Neural crest cell (in vitro differentiated cells): Measurements from ENCODE around the gene CCDC110. TPM values are rescaled to one million over a fixed set of nuclear protein-coding genes. Genes with fewer than 3 reads are reported as not detected.

Experiments
- DNase-seq: peaks from one replicate; pipeline ENCODE4 v3.0.0; 2021; ENCODE audit warnings: low read depth, mixed read lengths, low spot score
- H3K27ac Mint-ChIP-seq: one replicate; pipeline ENCODE4 v1.8.0; 2021; ENCODE audit warnings: mild to moderate bottlenecking, mixed read lengths; ENCODE audit not compliant: unreplicated experiment
- H3K27me3 Mint-ChIP-seq: 2 replicates; pipeline ENCODE4 v1.8.0; 2021; ENCODE audit warnings: low read depth, mild to moderate bottlenecking, mixed read lengths
- H3K36me3 Mint-ChIP-seq: 2 replicates; pipeline ENCODE4 v1.8.0; 2021; ENCODE audit warnings: low read depth, mild to moderate bottlenecking, mixed read lengths
- H3K4me1 Mint-ChIP-seq: 2 replicates; pipeline ENCODE4 v1.8.0; 2021; ENCODE audit warnings: mixed read lengths
- H3K4me3 Mint-ChIP-seq: one replicate; pipeline ENCODE4 v1.8.0; 2021; ENCODE audit warnings: mild to moderate bottlenecking, mixed read lengths
- H3K9me3 Mint-ChIP-seq: 2 replicates; pipeline ENCODE4 v1.8.0; 2021; ENCODE audit warnings: mixed read lengths
- total RNA-seq: library from RNA; stranded (reverse); gene quantifications from 2 replicates; pipeline ENCODE4 v1.2.1, GENCODE V29; 2021
- TF ChIP-seq, protein P1 (sequence below): fragments of 200-600 bp; sonication (generic); conservative IDR thresholded peaks from 2 replicates; pipeline ENCODE4 v1.5.0; 2021; ENCODE audit warnings: antibody characterized with exemption, mild to moderate bottlenecking

Gene CCDC110
- total RNA-seq, 1 donor from 2014 or later: 0.16 TPM

DNA sequence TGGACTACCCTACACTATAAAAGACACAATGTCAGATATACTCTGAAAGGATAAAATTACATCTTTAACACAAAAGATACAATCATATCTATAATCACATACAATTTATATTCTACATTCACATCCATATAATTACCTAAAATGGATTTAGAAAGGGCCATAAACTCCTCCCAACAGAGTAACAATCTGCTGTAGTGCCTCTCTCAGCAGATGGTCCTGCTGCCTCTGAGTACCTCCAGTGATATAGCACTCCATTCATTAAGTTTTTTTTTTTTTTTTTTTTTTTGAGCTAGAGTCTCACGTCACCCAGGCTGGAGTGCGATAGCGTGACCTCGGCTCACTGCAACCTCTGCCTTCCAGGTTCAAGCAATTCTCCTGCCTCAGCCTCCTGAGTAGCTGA is 67.5 kb downstream of the CCDC110 start:
- no peak for DNase-seq
- TF ChIP-seq, protein P1, sequence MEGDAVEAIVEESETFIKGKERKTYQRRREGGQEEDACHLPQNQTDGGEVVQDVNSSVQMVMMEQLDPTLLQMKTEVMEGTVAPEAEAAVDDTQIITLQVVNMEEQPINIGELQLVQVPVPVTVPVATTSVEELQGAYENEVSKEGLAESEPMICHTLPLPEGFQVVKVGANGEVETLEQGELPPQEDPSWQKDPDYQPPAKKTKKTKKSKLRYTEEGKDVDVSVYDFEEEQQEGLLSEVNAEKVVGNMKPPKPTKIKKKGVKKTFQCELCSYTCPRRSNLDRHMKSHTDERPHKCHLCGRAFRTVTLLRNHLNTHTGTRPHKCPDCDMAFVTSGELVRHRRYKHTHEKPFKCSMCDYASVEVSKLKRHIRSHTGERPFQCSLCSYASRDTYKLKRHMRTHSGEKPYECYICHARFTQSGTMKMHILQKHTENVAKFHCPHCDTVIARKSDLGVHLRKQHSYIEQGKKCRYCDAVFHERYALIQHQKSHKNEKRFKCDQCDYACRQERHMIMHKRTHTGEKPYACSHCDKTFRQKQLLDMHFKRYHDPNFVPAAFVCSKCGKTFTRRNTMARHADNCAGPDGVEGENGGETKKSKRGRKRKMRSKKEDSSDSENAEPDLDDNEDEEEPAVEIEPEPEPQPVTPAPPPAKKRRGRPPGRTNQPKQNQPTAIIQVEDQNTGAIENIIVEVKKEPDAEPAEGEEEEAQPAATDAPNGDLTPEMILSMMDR: no peak
- no peaks in the 10 kb centered on the region for H3K9me3 Mint-ChIP-seq
- no peaks in the 10 kb centered on the region for H3K27me3 Mint-ChIP-seq
- no peak overlapping the region for H3K4me3 Mint-ChIP-seq
- no peaks in the 10 kb centered on the region for H3K4me1 Mint-ChIP-seq
- H3K36me3 Mint-ChIP-seq: peaks cover 7% of the 10 kb centered on the region
- no peak overlapping the region for H3K27ac Mint-ChIP-seq

- Mint-ChIP-seq H3K4me3 (no peak overlapping the region), H3K4me1 (peaks cover 17% of the 10 kb centered on the region), H3K27ac (no peak overlapping the region), H3K27me3 (peaks cover 12% of the 10 kb centered on the region), H3K9me3 (no peaks in the 10 kb centered on the region), H3K36me3 (peaks cover 7% of the 10 kb centered on the region)
- no peak for DNase-seq
- TF ChIP-seq, protein P1: no peak
Measured at GRCh38 chr4:185399466-185399865, 72.1 kb downstream of the CCDC110 start.

DNA sequence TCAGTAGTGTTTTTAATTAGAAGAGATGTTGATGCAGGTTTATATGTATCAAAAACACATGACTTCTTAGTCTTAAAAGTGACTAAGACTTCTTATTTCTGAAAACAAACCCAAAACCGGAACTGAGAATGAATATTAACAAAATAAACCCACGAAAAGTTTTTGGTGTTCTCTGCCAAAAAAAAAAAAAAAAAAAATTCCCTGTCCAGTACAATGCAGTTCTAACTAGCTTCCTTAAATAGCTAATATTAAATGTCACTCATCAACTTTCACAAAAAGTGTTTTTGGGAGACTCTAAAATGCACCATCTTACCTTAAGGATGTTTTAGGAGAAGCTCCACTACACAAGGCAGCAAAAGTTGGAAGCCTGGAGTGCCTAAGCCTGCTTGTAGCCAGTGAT is 72.9 kb downstream of the CCDC110 start:
- no peaks in the 10 kb centered on the region for H3K9me3 Mint-ChIP-seq
- no peak for DNase-seq
- peaks cover 17% of the 10 kb centered on the region for H3K4me1 Mint-ChIP-seq
- TF ChIP-seq, protein P1: no peak
- no peak overlapping the region for H3K4me3 Mint-ChIP-seq
- peaks cover 13% of the 10 kb centered on the region for H3K27me3 Mint-ChIP-seq
- no peak overlapping the region for H3K27ac Mint-ChIP-seq
- peaks cover 7% of the 10 kb centered on the region for H3K36me3 Mint-ChIP-seq

DNA sequence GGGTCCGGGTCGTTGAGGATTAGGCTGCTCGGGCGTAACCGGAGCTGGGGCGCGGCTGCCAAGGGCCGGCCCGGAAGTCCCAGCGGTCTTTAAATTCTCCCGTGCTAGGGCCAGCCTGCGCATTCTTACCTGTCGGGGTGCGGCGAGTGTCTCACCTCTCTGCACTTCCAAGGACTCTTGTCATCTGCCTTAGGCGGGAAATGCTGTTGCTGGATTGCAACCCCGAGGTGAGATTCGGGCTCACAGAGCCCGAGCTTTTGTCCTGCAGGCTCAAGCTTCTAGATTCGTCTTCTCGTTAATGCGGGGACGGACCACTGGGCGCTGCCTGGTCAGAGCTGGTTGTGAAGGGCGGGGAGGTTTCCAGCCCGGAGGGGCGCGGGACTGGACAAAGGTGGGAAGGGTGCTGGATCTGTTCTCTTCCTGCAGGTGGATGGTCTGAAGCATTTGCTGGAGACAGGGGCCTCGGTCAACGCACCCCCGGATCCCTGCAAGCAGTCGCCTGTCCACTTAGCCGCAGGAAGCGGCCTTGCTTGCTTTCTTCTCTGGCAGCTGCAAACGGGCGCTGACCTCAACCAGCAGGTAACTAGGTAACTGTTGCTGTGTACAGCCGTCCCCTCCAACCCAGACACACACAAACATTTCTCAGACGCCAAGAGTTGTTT is 74.7 kb downstream of the CCDC110 start, which contains the start of gene ANKRD37:
ANKRD37 (plus strand) TSS at position 118 of the 662 bp plus-strand sequence; CDS start at position 201, 83 bp downstream.
- peaks cover 5% of the 10 kb centered on the region for H3K36me3 Mint-ChIP-seq
- TF ChIP-seq, protein P1: peak; percentile 31
- H3K27me3 Mint-ChIP-seq: peaks cover 13% of the 10 kb centered on the region
- H3K4me1 Mint-ChIP-seq: peaks cover 17% of the 10 kb centered on the region
- H3K27ac Mint-ChIP-seq: peak within 1 kb of the TSS; percentile 83
- no peaks in the 10 kb centered on the region for H3K9me3 Mint-ChIP-seq
- DNase-seq: peak; percentile 27
- peak within 1 kb of the TSS; percentile 88 for H3K4me3 Mint-ChIP-seq

DNA sequence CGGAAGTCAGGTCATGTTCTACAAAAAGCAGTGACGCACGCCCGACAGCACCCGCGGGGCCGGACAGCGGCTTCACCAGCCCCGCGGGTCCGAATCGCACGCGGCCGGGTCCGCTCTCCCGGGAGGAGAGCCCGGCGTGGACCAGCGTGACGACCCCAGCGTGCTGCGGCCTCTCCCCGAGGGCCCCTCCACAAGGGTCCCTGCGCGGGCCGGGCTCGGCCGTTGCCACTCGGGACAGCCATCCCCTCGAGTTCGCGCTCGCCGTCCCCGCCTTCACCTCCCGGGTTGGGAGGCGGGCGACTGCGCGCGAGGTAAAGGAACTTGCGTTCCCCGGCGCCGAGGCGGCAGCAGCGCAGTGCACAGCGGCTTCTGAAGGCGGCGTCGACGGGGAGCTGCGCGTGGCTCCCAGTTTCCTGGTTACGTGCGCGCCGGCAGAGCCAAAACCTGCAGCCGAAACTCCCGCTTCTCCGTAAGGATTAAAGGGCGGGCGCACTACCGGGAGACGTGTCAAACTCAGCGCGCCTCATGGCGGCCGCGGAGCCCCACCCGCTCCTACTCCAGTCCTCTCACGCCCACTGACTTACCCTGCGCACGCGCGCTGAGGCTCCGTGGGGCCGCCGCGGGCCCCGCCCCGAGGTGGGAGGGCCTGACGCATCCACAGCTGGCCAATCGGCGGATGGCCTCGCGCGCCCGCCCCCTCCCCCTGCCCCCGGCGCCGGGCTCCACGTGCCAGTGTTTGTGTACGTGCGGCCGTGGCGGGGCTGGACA is 75.4 kb downstream of the CCDC110 start:
- Mint-ChIP-seq H3K27ac (peak overlapping the region; percentile 83), H3K4me1 (peaks cover 17% of the 10 kb centered on the region), H3K9me3 (no peaks in the 10 kb centered on the region), H3K4me3 (peak overlapping the region; percentile 88), H3K36me3 (peaks cover 9% of the 10 kb centered on the region), H3K27me3 (peaks cover 16% of the 10 kb centered on the region)
- TF ChIP-seq, protein P1: no peak
- DNase-seq: peak; percentile 91
